Measurements from ENCODE around the gene TNIP1.

Gene TNIP1

DNA sequence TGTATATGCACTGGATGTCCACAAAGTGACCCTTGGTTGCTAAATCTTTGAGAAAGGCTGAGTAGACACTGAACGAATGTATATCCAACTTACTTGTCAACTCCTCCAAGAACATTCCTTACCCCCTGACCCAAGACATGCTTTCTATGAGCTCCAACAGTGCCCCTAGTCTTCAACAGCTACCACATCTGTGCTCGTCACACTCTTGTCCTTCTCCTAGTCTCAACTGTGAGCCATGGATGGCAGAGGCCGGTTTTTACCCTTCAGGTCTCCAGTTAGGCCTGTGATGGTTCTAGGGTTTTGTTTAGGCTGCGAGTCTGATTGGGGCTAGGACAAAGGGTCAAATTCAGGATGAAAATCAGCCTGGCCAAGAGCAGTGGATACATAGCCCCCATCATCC is 79.4 kb downstream of the TNIP1 start:
- DNase-seq (ENCODE audit: low spot score), result no peak

DNA sequence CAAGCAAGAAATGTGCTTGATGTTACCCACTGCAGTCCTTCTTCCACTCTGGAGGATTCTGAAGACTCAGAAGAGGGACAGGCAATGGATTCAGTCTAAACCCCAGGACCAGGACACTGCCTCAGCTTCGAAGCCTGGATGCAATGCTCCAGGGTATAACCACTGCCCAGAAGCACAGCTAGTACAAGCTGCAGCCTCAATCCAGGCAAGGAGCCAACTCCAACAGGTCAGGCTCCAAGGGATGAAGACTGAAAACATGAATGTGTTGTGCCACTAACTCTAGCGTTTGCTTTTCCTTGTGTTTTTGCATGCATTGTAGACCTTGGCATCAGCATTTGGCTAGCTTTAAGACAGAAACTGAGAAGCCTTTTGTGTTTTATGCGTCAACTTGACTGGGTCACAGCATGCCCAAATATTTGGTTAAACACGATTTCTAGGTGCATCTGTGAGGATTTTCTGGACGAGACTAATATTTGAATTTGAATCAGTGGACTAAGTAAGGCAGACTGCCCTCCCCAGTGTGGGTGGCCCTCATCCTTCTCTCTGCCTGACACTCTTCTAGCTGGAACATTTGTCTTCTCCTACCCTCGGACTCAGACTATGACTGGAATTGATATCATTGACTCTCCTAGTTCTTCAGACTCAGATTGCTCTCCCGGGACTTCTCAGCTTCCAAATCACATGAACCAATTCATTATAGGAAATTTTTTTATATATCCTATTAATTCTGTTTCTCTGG is 81.0 kb downstream of the TNIP1 start:
- no peak for DNase-seq (ENCODE audit: low spot score)

DNA sequence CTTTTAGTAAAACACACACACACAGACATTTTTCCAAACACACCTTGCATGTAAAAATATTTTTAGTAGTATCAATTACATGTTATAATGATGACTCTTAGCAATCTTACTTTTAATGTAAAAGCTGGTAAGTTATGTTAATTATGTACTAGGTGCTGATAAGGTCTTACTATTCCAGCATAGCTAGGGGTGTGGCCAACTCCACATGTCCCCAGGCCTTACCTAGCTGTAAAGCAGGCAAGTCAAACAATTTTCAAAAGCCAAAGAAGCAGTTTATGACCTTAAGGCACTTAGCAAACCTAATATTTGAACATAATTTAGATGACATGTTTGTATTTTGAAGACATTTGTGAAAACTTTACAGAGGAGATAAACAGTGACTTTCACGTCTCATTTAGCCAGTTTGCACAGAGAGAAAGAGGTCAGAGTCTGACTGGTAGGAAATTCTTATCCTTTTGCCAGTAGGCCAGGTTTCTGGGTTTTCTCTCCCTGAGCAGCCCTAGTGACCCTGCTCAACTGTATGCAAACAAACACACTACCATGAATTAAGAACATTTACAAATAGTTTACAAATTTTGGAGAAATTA is 86.9 kb downstream of the TNIP1 start:
- no peak for DNase-seq (ENCODE audit: low spot score)

DNA sequence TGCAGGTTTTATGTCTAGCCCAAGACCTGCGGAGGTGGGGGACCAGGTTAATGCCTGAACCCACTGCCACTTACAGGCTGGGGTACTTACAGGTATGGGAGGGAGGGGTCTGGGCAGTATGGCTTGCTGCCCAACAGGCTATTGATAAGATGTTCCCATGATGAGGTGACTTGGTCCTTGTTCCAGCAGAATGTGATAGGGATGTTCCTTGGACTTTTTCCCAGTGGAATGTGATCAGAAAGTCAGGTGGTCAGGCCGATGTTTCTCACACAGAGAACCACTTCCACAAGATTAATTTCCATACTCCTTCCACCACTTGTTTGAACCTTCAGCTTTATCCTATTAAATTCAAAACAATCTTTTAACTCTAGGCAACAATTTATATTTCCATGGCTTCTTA is 87.4 kb downstream of the TNIP1 start:
- no peak for DNase-seq (ENCODE audit: low spot score)

DNA sequence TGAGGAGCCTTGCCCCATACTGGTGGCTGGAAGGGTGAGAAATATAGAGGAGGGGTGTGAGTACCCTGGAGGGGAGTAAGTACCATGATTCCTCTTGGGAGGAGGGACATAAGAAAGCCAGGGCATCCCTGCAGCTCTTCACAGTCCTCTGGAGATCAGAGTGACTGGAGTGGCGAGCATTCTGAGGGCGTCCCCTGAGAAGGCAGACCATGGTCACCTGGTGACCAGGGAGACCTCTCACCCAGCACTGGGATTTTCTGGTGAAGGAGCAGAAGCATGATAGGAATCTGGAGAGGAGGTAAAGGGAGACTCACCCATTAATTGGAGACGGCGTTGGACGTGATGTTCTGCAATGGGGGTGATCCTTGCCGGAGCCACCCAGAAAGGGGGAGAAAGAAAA is 88.1 kb downstream of the TNIP1 start:
- DNase-seq (ENCODE audit: low spot score), result no peak

DNA sequence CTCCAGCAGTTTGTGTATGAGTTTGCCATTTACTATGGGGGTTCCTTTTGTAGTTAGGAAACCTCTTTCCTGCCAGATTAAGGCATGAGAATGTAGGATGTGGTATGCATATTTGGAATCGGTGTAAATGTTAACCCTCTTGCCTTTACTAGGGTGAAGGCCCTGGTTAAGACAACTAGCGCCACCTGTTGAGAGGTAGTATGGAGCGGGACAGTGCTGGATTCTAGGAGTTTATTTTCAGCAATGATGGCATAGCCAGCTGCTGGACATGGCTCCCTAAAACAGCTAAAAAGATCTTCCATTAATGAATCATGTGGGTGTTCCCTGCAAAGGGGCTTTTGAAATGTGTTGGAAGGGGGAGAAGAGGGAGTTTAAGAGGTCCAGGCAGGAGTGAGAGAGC is 91.1 kb downstream of the TNIP1 start:
- no peak for DNase-seq (ENCODE audit: low spot score)

DNA sequence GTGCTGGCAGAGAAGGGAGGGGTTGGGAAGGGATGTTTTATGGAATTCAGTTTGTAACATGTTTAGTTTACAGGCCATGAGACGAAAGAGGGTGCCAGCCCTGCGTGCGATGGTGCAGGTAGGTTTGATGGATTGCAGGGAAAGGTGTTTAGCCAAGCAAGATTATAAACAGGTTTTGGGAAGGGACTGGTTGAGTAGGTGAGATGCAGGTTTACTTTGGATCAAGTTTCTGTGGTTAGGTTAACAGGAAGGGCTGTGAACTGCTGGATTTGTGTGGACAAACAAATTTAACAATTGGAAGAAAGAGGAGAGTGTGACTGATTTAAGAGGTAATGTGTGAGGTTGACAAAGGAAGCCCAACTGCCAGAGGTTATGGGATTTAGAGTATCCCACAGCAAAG is 93.1 kb downstream of the TNIP1 start:
- DNase-seq (ENCODE audit: low spot score), result no peak

All from left forelimb (tissue), 1 donor.